IPS-11a (cell line): ENCODE measurements around the gene NCAPG2.
"Not testable (repeated sequence)": the region's sequence is repeated elsewhere in the genome, so short reads cannot be mapped to it uniquely, and the experiment has no call there.

Source experiments
- H3K4me3 ChIP-seq: one replicate; pipeline ENCODE4 v1.5.1; 2013; ENCODE audit warnings: low read depth, low read length, control low read depth

Gene NCAPG2

DNA sequence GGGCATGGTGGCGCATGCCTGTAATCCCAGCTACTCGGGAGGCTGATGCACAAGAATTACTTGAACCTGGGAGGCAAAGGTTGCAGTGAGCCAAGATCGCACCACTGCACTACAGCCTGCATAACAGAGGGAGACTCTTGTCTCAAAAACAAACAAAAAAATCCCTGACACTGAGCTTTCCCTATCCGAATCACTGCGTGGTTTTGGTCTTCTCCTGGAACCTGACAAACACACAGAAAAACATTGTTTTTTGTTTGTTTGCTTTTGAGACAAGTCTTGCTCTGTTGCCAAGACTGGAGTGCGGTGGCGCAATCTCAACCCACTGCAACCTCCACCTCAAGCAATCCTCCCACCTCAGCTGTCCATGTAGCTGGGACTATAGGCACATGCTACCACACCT lies 66.6 kb downstream of the NCAPG2 start:
- H3K4me3 ChIP-seq, result no peak overlapping the region

DNA sequence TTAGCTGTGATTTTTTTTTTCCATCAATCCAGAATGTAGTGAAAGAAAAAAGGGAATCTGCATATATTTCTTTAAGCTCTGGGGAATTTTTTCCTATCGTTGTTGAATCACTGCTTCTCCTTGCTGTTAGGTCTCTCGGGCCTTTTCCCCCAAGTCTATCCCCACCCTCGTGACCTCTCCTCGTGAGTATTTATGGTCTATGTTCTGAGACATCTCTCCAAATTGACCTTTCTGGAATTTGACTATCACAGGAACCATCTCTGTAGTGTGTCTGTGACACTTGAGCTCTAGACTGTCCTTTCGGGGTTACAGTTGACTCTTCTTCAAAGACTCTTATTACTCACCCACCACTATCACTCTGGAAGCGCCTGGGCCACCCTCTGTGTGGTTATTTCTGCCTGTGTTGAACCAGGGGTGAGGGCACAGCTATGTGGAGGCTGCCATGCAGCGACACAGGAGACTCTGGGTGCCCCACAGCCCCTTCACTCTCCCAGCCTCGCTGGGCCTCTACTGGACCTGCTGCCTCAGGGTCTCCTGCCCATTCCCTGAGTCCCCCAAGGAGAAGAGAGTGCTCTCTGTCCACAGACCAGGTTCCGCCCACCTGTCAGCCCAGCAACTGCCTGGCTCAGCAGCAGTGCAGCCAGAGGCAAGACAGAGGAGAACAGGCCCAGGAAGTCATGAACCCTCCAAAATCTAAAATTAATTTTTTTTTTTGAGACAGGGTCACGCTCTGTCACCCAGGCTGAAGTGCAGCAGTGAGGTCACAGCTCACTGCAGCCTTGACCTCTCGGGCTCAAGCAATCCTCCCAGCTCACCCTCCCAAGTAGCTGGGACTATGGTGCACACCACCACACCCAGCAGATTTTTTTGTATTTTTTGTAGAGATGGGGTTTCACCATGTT lies 71.3 kb downstream of the NCAPG2 start:
- no peak overlapping the region for H3K4me3 ChIP-seq

DNA sequence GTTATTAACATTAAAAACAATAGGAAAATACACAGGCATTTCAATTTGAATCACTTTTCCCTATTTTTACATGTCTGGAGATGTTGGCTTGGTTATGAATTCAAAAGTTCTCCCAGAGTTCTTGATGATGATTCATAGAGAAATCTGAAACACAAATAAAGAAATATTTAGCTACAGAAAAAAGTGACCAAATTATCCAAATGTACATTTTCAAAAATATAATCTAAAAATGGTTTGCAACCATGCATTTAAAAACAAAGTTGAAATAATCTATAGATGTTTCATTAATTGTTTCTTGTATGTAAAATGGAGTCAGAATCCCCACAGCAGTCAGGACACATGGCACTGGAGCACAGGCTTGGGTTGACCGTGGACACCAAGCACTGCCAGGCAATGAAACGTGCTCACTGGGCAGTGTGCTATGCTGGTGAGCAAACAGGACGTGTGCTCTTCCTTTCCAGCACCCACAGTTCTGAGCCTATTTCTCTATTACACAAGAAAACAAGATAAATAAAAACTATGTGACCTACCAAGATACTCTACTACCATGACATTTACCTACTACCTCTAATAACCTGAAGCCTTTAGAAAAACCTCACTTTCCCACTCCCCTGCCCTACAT lies 72.9 kb downstream of the NCAPG2 start:
- H3K4me3 ChIP-seq, result no peak overlapping the region

DNA sequence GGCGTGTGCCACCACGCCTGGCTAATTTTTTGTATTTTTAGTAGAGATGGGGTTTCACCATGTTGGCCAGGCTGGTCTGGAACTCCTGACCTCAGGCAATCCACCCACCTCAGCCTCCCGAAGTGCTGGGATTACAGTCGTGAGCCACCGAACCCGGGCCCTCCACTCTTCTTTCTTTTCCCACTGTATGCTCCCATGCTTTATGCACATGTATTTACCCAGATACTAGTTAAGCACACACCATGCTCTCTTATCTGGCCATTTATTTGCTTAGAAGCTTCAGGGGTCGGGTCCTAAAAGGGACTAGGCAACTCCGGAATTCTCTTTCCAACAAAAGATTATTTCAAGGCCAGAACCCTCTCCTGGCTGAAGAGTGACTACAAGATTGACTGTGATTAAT lies 78.3 kb downstream of the NCAPG2 start:
- H3K4me3 ChIP-seq, result not testable (repeated sequence)

DNA sequence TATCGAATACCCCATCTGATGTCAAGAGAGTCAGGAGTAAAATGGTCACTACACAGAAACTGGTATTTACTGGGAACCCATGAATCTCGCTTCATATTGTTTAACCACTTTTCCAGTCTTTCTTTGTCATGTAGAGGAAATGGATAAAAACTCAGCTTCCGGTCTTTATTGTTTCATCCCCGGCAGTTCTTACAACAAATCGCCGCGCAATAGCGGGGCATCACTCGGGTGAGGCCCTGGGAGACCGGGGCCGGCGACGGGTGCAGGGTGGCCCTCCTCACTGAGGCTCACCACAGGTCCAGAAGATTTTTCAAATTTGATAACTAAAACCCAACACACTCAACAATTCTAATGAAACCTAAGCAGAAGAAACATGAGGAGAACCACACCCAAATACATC lies 81.4 kb downstream of the NCAPG2 start:
- no peak overlapping the region for H3K4me3 ChIP-seq

DNA sequence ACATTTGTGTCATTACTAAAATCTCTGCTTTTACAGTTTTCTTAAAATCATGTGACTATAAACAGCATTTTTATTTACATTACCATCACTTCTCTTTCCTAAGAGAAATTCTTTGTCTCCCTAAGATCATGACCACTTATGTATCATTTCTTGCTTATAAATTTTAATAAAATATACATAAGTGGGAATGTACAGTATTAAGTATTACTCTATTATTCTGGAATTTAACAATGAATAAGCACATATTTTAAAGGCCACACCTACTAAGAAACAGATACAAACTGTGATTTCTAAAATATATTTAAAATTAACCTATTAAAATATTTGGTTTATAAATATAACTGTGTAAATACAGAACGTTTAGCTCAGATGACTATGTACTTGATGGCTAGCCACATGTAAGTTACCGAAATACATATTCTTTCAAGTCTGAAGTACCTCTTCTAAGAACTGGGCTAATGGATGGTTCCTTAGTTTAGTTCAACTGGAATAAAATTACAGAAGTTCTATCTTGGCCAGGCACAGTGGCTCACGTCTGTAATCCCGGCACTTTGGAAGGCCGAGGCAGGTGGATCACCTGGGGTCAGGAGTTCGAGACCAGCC lies 83.7 kb downstream of the NCAPG2 start:
- no peak overlapping the region for H3K4me3 ChIP-seq

DNA sequence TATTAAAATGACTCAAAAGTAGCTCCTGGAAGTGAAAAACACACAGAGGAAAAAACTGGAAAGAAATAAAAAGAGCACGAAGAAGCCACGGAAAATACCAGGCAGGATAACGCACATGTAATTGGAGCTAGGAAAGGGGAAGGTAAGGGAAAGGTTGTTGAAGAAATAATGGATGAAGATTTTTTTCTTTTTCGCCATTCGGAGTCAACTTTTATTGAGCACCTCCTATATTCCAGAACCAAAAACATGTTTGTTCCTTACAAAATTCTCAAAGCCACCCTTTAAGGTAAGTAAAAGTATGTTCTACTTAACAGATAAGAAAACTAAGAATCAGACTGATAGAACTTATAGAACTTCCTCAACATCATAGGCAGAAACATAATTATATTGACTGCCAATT lies 84.2 kb downstream of the NCAPG2 start:
- no peak overlapping the region for H3K4me3 ChIP-seq

DNA sequence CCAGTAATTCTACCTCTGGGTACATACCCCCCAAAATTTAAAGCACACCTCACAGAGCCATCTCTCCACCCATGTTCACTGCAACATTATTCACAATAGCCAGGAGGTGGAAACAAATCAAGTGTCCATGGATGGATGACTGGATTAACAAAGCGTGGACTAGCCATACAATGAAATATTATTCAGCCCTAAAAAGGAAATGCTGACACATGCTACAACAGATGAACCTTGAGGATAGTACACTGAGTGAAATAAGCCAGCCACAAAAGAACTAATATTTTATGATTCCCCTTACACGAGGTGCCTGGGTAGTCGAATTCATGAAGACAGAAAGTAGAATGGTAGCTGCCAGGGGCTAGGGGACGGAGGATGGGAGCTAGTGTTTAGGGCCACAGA lies 85.9 kb downstream of the NCAPG2 start:
- no peak overlapping the region for H3K4me3 ChIP-seq

DNA sequence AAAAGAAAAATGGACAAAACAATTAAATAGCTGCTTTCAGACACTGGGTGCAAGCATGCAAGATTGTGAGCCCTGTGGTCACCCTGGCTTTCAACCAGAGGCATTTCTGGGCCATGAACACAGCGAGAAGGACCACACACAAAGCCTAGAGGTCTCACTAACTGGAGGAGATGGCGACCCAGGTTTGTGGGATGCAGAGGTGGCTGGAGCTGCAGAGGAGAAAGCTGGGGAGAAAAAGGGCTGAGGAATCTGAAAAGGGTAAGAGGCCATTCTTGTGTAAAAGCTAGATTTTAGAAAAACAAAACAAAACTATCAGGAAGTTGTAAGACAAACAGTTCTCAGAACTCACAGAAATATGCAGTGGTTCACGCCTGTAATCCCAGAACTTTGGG lies 86.9 kb downstream of the NCAPG2 start:
- no peak overlapping the region for H3K4me3 ChIP-seq

DNA sequence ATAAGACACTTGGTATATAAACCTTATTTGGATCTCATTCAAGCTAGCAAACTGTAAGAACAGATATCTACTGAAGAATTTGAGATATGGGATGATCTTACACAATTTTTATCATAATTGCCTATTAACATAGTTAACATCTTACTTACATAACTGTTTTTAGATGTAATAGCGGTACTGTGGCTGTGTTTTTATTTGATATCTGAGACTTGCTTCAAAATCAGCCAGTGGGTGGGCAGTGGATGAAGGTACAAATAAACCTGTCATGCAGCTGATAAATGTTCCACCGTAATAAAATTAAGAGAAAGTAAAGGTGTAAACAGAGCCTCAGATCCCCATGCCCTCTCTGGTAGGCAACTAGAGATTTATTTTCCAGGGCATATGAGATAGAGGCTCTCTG lies 88.6 kb downstream of the NCAPG2 start:
- H3K4me3 ChIP-seq, result no peak overlapping the region

DNA sequence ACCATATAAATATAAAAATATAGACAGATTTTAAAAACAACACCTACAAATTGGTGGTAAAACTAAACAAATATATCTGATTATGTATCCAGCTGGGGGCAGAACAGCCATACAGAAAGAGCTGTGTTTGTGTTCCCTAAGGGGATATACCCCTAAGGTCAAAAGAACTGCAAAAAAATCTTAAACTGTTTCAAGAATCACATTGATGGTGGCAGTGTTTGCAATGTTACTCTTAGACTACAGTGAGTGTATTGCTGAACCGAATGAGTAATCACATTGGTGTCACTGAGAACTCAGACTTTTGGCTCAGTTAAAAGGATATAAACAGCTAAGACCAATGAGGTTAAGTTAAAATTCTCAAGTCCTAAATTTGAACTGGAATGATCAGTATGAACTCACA lies 89.9 kb downstream of the NCAPG2 start:
- no peak overlapping the region for H3K4me3 ChIP-seq

DNA sequence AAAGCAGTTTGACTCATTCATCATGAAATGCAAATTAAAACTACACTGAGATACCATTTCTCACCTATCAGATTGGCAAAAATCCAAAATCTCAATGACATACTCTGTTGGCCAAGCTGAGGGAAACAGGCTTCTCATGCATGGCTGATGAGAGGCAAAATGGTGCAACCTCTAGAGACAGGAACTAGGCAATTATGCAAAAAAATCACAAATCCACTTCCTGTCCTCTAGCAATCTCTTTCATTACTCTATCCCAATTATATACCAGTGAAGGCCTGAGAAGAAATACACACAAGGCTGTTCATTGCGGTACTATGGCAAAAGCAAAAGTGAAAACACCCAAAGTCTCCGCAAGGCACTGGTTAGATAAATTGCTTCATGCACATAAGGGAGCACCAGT lies 91.1 kb downstream of the NCAPG2 start:
- no peak overlapping the region for H3K4me3 ChIP-seq

DNA sequence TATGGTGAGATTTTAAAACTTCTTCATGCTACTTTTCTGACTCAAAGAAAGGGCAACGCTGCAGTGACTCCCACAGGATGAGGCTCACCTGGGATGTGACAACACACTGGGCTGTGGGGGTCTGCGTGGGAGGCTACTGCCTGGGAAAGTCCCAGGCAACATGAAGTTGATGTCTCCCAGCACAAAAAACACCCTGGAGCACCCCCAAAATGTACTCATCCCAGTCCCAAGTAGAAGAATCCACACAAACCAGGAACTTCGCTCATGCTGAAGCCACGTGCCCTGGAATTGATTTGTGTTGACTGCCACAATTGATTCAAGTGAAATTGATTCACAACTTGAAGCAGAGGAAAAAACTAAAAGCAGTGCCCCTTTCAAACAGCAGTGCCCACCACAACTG lies 92.1 kb downstream of the NCAPG2 start:
- H3K4me3 ChIP-seq, result no peak overlapping the region

DNA sequence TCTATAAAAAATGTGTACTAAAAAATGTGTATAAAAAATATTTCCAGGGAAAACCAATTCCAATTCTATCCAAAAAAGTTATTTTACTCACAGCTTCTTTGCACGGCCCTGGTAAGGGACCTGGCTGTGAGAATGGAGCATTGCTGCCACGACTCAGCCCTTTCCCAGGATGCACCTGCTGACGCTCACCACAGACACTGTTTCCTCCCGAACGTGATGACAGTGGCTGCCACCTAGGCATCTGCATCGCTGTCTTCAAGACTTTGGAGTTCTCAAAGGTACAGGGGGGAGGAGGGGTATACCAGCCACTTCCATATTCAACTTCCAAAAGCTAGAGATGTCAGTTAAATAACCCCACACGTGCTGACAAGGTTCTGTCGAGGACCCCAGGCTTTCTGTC lies 93.1 kb downstream of the NCAPG2 start:
- H3K4me3 ChIP-seq, result no peak overlapping the region

DNA sequence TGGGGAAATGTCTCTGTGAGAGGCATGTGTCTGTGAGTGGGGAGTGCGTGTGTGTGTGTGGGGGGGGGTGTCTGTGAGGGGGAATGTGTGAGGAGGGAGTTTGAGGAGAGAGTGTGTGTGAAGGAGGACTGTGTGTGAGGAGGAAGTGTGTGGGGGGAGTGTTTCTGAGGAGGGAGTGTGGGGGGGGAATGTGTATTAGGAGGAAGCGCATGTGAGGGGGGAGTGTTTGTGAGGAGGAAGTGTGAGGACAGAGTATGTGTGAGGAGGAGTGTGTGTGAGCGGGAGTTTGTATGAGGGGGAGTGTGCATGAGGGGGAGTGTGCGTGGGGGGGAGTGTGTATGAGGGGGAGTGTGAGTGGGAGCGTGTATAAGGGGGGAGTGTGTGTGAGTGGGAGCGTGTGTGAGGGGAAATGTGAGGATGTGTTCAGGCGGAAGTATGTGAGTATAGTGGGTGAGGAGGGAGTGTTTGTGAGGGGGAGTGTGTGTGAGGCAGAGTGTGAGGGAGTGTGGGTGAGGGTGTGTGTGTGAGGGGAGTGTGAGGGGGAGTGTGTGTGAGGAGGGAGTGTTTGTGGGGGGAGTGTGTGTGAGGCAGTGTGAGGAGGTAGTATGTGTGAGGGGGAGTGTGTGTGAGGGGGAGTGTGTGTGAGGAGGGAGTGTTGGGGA lies 95.2 kb downstream of the NCAPG2 start:
- no peak overlapping the region for H3K4me3 ChIP-seq

DNA sequence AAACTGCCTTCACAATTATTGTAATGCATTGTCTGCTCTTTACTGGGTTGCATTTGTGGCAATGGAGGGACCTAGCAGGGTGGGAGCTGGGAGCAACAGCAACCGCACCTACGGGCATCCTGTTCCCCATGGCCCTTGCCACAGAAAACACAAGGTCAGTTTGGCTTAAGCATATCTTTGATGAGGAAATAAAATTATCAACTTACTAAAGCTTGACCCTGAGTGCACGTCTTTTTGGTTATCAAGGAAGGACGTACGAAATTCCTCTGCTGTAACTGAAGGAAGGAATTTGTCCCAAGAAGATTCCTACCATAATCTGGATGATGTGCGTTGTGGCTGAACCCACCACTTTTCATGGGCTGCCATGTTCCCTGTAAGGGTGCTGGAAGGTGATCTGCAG lies 97.0 kb downstream of the NCAPG2 start:
- no peak overlapping the region for H3K4me3 ChIP-seq

DNA sequence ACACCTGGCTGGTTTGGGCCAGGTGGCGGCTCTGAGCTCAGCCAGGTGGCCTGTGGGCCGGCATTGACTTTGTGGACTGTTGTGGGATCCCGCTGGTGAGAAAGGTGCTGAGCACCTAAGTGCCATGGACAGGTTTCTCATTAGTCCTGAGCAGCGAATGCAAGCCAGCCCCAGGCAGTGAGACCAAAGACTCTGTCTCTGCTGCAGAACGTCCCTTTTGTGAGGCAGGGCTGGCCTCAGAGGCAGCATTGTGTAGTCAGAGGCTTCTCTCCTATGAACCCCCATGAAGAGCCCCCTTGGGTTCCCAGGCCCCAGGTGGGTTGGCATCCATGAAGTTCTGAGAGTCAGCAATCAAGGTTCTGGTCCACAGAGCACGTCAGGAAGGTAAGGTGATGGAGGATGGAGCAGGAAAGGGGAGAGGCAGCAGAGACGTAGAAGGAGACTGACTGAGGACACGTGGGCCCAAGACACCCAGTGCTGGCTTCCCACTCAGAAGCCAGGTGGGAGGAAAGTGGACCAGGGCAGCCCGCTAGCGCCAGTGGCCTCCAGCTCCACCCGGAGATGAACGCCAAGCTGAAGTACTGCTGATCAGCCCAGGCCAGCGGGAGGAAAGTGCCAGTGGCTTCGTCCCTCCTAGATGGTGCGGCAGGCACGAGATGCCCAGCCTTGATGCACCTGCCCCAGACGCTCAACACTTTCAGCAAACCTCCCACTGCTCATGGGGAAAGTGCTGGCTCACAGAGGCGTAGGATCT lies 97.8 kb downstream of the NCAPG2 start:
- H3K4me3 ChIP-seq, result no peak overlapping the region

DNA sequence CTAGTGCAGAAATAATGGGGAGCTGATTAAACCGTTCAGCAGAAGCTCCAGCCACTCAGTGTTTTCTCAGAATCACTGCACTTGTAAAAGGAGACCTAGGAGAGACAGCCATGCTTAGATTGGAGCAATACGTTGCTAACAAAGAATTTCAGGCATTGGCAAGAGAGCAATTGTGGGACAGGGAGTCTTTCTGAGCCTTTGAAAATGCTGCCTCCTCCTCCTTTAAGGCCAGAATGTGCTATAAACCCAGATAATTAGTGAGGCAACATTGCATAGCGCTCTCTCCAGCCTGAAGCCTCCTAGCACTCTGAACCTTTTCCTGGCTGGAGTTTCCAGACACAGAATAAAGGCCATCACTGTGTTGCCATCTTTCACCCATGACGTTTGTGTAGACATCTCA lies 98.5 kb downstream of the NCAPG2 start:
- no peak overlapping the region for H3K4me3 ChIP-seq

DNA sequence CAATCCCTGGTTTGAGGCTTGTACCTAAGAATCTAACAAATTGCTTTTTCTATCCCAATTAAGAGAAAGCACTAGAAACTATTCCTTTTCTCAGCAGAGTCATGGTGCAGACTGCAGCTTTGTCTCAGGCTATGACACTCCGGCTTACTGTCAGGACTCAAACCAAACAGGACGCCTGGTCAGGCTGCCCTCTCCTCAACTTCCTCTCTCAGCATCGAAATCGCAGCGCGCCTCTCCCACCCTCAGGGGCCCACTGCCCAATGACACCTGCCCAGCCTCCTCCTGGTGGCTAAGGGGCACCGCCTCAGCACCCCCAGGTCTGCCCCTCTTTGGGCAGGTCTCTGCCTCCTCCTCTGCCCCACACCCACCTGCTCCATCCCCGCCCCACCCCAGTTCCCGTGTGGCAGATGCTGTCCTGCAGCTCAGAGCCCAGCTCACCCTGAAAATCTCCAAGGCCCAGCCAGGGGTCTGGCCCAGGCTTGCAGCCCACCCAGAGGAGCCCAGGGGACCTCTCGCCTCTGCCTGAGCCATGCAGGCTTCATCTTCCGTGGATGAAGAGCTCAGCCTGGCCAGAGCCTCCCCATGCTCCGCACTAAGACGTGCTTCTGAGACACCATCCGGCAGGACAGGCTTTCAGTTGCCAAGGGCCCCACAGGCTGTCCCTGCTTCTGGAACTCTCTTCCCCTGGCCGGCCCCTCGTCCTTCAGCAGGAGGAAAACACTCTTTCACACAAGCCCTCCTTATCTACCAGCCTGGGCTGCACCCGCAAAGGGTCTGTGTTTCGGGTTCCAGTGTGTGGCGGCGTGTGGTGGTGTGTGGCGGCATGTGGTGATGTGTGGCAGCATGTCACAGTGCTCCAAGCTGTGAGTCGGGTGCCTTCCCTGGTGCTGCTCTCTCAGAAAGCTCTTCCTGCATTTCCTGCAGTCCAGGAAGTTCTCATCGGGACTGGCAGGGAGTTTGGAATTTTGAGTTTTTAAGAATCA lies 100.5 kb downstream of the NCAPG2 start:
- H3K4me3 ChIP-seq, result no peak overlapping the region
